K562 (cell line): ENCODE results near the gene LUZP1.

Experiments
- CTCF ChIP-seq, 3 experiments: IDR thresholded peaks in 2 of 3; conservative IDR thresholded peaks in 1 of 3; 2 replicates each; pipeline ENCODE4 v1.5.1; 2011 to 2012; ENCODE audit warnings: low read length in 3 of 3, mild to moderate bottlenecking in 3 of 3, control low read depth in 2 of 3, improper control_type of control experiment in 1 of 3, inconsistent platforms in 1 of 3, low read depth in 1 of 3, mixed read lengths in 1 of 3, moderate library complexity in 1 of 3; ENCODE audit not compliant: insufficient read depth in 2 of 3
- KLF1 ChIP-seq: fragments of 450-650 bp; IDR thresholded peaks from 2 replicates; pipeline ENCODE4 v1.6.1; 2016; ENCODE audit warnings: missing genetic modification characterization, missing compliant biosample characterization
- MYNN ChIP-seq, 2 experiments: sonication (generic); formaldehyde crosslinking in 1 of 2; IDR thresholded peaks; 2 replicates each; pipeline versions ENCODE4 v1.5.0 to v1.6.1; 2016 to 2020; ENCODE audit warnings: antibody characterized with exemption in 1 of 2, missing genetic modification reagents in 1 of 2
- POLR2AphosphoS5 ChIP-seq: IDR thresholded peaks from 2 replicates; pipeline ENCODE4 v1.6.1; 2011; ENCODE audit warnings: mild to moderate bottlenecking, low read depth, low read length, moderate library complexity; ENCODE audit not compliant: control insufficient read depth, insufficient read depth
- SPI1 ChIP-seq: IDR thresholded peaks from 2 replicates; pipeline ENCODE4 v1.6.1; 2011; ENCODE audit warnings: low read depth, low read length, control low read depth, borderline replicate concordance

- TF ChIP-seq CTCF (IDR thresholded peaks at IDR 0.05 in 2 of 3, conservative IDR thresholded peaks at IDR 0.05 in 1 of 3; ENCODE audit: insufficient read depth in 2 of 3, low read depth in 1 of 3, low read length in 3 of 3) (no peak), POLR2AphosphoS5 (no peak), KLF1 (tag) (no peak), MYNN (IDR thresholded peaks at IDR 0.05) (no peak), MYNN (CRISPR knock-in tag; IDR thresholded peaks at IDR 0.05) (no peak), SPI1 (no peak)
Measured at GRCh38 chr1:23123528-23123927, 45.1 kb downstream of the LUZP1 start.
